ENCODE data around the gene PDE10A.

- TF ChIP-seq CTCF (IDR thresholded peaks at IDR 0.05), result no peak
- TF ChIP-seq POLR2A (IDR thresholded peaks at IDR 0.05), result no peak
- TF ChIP-seq EP300 (IDR thresholded peaks at IDR 0.05), result no peak
Measured at GRCh38 chr6:165562421-165563090, 100.5 kb downstream of the PDE10A start.

All from sigmoid colon (tissue), 4 donors.